HG03520 (cell line): Measurements from ENCODE around the gene CD7.

Experiments
- ATAC-seq: cut with Tn5 transposase; IDR thresholded peaks from one replicate; pipeline ENCODE4 v1.9.1; 2021; ENCODE audit warnings: mild to moderate bottlenecking, moderate library complexity; ENCODE audit not compliant: unreplicated experiment

The CD7 gene

GRCh38 chr17:82282239-82283207 lies 34.9 kb downstream of the CD7 start:
- no peak for ATAC-seq

- ATAC-seq = no peak
Observed at GRCh38 chr17:82281502-82282238, 35.7 kb downstream of the CD7 start.

- no peak for ATAC-seq
Observed at GRCh38 chr17:82281076-82281475, 36.3 kb downstream of the CD7 start.

GRCh38 chr17:82280537-82280936 lies 36.9 kb downstream of the CD7 start:
- ATAC-seq = no peak

GRCh38 chr17:82278786-82279391 lies 38.5 kb downstream of the CD7 start:
- no peak for ATAC-seq

- ATAC-seq = no peak
Observed at GRCh38 chr17:82278308-82278707, 39.1 kb downstream of the CD7 start.

- ATAC-seq = no peak
Observed at GRCh38 chr17:82277851-82278250, 39.6 kb downstream of the CD7 start.

- no peak for ATAC-seq
Observed at GRCh38 chr17:82276938-82277337, 40.5 kb downstream of the CD7 start.

- no peak for ATAC-seq
Observed at GRCh38 chr17:82275326-82275725, 42.1 kb downstream of the CD7 start.

GRCh38 chr17:82274134-82275020 lies 43.0 kb downstream of the CD7 start:
- no peak for ATAC-seq

- peak; percentile 67 for ATAC-seq
Observed at GRCh38 chr17:82273327-82274133, 43.9 kb downstream of the CD7 start, which contains the start of gene CSNK1D. TSS of gene CSNK1D (minus strand) at chr17:82273700. CDS start at chr17:82273381, 319 bp downstream.

- peak; percentile 4 for ATAC-seq
Observed at GRCh38 chr17:82272495-82273326, 44.7 kb downstream of the CD7 start.

- ATAC-seq = no peak
Observed at GRCh38 chr17:82271401-82271800, 46.0 kb downstream of the CD7 start.

- ATAC-seq = no peak
Observed at GRCh38 chr17:82270651-82271050, 46.8 kb downstream of the CD7 start.

- no peak for ATAC-seq
Observed at GRCh38 chr17:82269882-82270500, 47.4 kb downstream of the CD7 start.

GRCh38 chr17:82269138-82269881 lies 48.1 kb downstream of the CD7 start:
- no peak for ATAC-seq

GRCh38 chr17:82267575-82268379 lies 49.6 kb downstream of the CD7 start:
- ATAC-seq = no peak
